GM18498 (cell line): ENCODE measurements around the gene MEIS2.

Experiments
- ATAC-seq: cut with Tn5 transposase; IDR thresholded peaks from one replicate; pipeline ENCODE4 v1.9.1; 2021; ENCODE audit warnings: mild to moderate bottlenecking, moderate library complexity; ENCODE audit not compliant: unreplicated experiment

MEIS2 gene

GRCh38 chr15:37098468-37099318 is 1.7 kb downstream of the MEIS2 start:
- ATAC-seq: peak; percentile 44

- ATAC-seq: no peak
These were observed 3.0 kb downstream of the MEIS2 start for GRCh38 chr15:37097144-37097919.

GRCh38 chr15:37096558-37097143 is 3.7 kb downstream of the MEIS2 start:
- no peak for ATAC-seq

GRCh38 chr15:37095770-37096557 is 4.4 kb downstream of the MEIS2 start:
- ATAC-seq: no peak

- no peak for ATAC-seq
These were observed 5.2 kb downstream of the MEIS2 start for GRCh38 chr15:37094915-37095711.

GRCh38 chr15:37094333-37094914 is 5.9 kb downstream of the MEIS2 start:
- no peak for ATAC-seq

GRCh38 chr15:37093480-37094332 is 6.6 kb downstream of the MEIS2 start:
- no peak for ATAC-seq

GRCh38 chr15:37090543-37091175 is 9.7 kb downstream of the MEIS2 start:
- ATAC-seq: no peak

GRCh38 chr15:37088436-37088835 is 11.9 kb downstream of the MEIS2 start:
- no peak for ATAC-seq

- ATAC-seq: no peak
These were observed 13.2 kb downstream of the MEIS2 start for GRCh38 chr15:37087131-37087588.

- ATAC-seq: no peak
These were observed 13.8 kb downstream of the MEIS2 start for GRCh38 chr15:37086521-37086920.

GRCh38 chr15:37086120-37086519 is 14.2 kb downstream of the MEIS2 start:
- ATAC-seq: no peak

GRCh38 chr15:37084602-37085001 is 15.7 kb downstream of the MEIS2 start:
- no peak for ATAC-seq

- no peak for ATAC-seq
These were observed 16.7 kb downstream of the MEIS2 start for GRCh38 chr15:37083610-37084009.

GRCh38 chr15:37081983-37082382 is 18.4 kb downstream of the MEIS2 start:
- no peak for ATAC-seq

- ATAC-seq: no peak
These were observed 20.0 kb downstream of the MEIS2 start for GRCh38 chr15:37080261-37080921.

- ATAC-seq: no peak
These were observed 20.6 kb downstream of the MEIS2 start for GRCh38 chr15:37079726-37080125.

GRCh38 chr15:37078566-37078965 is 21.8 kb downstream of the MEIS2 start:
- no peak for ATAC-seq
